SK-N-SH (cell line): ENCODE measurements around the gene ADPRHL1.

Experiments
- CTCF ChIP-seq: fragments of 200-600 bp; sonication (generic); IDR thresholded peaks from 2 replicates; pipeline ENCODE4 v1.6.1; 2017; ENCODE audit warnings: antibody characterized with exemption, mild to moderate bottlenecking, moderate library complexity
- FOXJ3 ChIP-seq: sonication (generic); formaldehyde crosslinking; IDR thresholded peaks from 2 replicates; pipeline ENCODE4 v1.5.1; 2020; ENCODE audit warnings: mild to moderate bottlenecking, missing genetic modification reagents
- REST ChIP-seq: IDR thresholded peaks from 2 replicates; pipeline ENCODE4 v1.6.1; 2012; ENCODE audit warnings: mild to moderate bottlenecking, low read depth, low read length, moderate library complexity
- TAF1 ChIP-seq: IDR thresholded peaks from 2 replicates; pipeline ENCODE4 v1.6.1; 2012; ENCODE audit warnings: low read depth, mild to moderate bottlenecking, low read length, moderate library complexity, borderline replicate concordance

GRCh38 chr13:113445791-113446487 lies 7.3 kb downstream of the ADPRHL1 start:
- TF ChIP-seq CTCF: no peak
- TF ChIP-seq REST: no peak
- no peak for TF ChIP-seq TAF1
- no peak for TF ChIP-seq FOXJ3 (CRISPR knock-in tag)
